Dedifferentiated amniotic fluid mesenchymal stem cell (primary cell): ENCODE results near the gene DYNLT5.
A peak's percentile ranks its signal among the peaks of the same experiment; 100 is the strongest.
"Not testable (repeated sequence)": the region's sequence is repeated elsewhere in the genome, so short reads cannot be mapped to it uniquely, and the experiment has no call there.

Experiments used
- DNase-seq: peaks from one replicate; pipeline ENCODE4 v3.0.0-alpha.2; 2016; ENCODE audit errors: extremely low spot score

Gene DYNLT5, protein sequence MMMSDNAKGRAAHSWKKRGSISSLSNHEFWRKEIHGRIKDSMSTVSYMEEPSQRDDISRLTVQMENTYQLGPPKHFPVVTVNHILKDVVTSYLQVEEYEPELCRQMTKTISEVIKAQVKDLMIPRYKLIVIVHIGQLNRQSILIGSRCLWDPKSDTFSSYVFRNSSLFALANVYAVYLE

DNA sequence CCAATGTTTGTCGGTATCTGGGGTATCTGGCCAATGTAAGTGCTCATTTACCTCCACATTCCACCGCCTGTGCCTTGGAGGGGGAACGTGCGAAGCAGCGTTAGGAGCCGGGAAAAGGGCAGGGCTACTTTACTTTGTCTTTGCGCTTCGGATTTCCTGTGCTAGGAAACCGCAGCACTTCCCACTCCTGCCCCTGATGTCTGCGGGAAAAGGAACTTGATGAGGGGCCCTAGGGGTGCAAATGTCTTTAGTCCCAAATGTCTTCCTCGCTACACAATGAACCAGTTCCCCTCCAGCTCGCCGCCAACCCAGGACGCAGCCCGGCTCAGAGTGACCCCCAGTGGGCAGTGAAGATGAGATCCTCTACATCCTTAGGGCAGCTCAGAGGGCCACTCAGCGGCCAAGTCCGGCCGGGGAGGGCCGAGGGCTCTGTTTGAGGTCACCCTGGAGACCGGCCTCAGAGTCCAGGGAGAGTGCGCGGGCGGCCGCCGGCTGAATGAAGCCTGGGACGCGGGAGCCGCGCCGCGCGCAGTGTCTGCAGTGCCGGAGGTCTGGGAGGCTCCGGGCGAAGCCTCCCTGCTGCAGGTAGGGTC is at the start of gene DYNLT5:
Gene DYNLT5 (plus strand): TSS at position 460 of the 593 bp plus-strand sequence. CDS start 2,200 bp downstream, outside the sequence.
- DNase-seq, result no peak

GRCh38 chr1:66704177-66704875 is 47.9 kb upstream of the DYNLT5 start:
- no peak for DNase-seq

DNA sequence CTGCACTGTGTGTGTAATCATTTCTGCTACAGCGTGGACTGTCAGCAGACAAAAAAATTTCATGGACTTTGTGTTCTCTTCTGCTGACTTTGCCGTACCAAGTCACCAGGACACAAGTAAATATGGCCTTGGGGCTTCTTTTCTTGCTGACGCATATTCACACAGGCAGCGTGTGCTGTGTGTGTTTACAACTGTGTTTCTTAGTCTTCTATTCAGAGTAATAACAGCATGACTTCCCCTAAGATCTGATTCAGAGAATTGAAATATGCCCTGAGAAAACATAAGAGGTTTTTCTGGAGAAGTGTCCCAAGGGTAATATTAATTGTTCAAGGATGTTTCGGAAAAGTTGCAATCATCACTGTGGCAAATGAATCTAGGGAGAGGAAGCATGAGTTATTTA is 47.1 kb upstream of the DYNLT5 start:
- DNase-seq, result no peak

DNA sequence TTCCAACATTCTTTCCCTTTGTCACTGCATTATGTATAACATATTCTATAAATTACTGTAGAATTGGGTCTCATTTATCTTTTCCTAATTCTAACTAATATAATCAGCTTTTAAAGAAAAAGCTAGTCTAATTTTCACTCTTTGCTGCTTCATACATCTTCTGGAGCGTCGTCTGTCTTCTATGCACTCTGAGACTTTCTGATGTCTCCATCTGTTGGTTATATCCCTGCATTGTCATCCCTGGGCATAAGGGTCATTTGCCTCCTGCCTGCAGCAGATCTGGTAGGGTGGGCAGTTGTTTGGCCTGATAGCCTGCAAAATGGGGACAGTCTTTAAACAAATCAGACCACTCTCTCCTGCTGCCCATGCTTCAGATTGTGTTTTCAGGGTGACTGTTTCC is 40.8 kb upstream of the DYNLT5 start:
- no peak for DNase-seq

GRCh38 chr1:66712839-66713238 is 39.4 kb upstream of the DYNLT5 start:
- DNase-seq, result no peak

GRCh38 chr1:66723985-66724384 is 28.3 kb upstream of the DYNLT5 start:
- no peak for DNase-seq

DNA sequence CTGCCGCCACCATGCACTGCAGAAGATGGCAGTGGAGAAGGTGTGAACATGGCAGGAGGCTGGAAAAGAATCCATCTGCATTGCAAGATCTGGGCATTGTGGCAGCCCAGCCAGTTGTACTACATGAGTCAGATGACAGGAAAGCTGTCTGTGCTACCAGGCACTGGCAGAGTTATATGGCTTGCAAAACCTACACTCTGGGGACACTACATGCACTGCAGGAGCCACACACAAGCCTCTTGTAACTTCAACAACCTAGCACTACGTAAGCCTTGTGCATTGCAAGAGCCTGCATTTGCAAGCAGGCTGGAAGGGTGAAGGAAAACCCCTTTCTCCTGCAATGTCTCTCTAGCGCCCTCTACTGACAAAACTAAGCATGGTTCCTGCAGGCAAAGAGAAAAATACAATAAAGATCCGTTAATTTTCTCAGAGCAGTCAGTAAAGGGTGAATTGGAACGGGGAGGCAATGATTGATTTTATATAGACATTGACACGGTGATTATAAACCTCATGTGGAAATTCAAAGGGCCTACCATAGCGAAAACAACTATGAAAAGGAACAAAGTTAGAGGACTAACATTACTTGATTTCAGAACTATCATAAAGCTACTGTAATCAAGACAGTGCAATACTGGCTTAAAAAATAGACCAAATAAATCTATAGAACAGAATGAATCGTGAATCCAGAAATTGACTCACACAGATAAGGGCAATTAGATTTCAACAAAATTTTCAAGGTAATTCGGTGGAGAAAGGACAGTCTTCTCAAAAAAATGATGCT is 26.2 kb upstream of the DYNLT5 start:
- peak; percentile 71 for DNase-seq

DNA sequence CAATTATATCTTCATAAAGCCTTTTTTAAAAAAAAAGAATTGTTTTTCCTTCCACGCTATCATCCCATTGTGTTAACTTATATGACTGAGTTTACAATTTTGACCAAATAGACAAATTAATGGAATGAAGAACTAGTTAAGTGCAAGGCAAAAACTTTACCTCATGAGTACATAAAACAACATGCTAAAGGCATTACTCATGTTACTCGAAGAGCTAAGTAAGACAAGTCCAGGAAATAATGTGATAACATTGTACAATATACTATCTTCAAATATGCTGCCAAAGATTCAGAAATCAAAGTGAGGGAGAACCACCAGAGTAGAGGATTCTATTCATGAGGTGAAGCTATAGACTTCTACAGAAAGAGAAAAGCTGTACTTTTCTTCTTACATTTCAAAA is 24.2 kb upstream of the DYNLT5 start:
- no peak for DNase-seq

DNA sequence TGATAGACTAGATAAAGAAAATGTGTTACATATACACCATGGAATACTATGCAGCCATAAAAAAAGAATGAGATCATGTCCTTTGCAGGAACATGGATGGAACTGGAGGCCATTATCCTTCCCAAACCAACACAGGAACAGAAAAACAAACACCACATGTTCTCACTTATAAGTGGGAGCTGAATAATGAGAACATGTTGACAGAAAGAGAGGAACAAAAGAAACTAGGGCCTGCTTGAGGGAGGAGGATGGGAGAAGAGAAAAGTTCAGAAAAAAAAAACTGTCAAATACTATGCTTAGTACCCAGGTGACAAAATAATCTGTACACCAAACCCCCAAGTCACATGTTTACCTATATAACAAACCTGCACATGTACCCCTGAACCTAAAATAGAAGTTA is 23.5 kb upstream of the DYNLT5 start:
- not testable (repeated sequence) for DNase-seq

DNA sequence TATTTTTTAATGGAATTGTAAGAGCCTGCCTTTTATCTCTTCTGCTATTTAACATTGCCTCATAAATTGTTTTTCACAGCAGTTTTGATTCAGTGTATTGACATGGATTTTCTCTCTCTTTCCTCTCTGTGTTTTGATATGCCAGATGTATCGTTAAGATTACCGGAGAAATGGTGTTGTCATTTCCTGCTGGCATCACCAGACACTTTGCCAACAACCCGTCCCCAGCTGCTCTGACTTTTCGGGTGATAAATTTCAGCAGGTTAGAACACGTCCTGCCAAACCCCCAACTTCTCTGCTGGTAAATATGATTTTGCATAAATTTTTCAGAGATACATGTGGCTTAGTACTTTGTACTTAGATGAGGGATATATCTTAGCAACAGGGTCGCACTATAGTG is 23.1 kb upstream of the DYNLT5 start:
- no peak for DNase-seq

DNA sequence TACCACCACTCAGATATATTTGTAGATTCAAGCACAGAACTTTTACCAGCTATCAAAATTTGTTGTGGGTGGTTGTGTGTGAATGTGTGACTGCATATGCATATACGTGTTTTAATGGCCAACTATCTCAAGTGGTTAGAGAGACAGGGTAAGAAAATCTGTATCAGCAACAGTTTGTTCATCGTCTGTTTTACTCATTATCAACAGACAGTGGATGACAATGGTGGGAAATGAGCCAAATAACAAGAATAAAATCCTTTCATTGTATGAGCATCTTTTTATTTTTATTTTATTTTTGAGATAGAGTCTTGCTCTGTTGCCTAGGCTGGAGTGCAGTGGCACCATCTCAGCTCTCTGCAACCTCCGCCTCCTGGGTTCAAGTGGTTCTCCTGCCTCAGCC is 22.7 kb upstream of the DYNLT5 start:
- no peak for DNase-seq

- DNase-seq, result no peak
Measured at GRCh38 chr1:66730462-66730861, 21.8 kb upstream of the DYNLT5 start.

DNA sequence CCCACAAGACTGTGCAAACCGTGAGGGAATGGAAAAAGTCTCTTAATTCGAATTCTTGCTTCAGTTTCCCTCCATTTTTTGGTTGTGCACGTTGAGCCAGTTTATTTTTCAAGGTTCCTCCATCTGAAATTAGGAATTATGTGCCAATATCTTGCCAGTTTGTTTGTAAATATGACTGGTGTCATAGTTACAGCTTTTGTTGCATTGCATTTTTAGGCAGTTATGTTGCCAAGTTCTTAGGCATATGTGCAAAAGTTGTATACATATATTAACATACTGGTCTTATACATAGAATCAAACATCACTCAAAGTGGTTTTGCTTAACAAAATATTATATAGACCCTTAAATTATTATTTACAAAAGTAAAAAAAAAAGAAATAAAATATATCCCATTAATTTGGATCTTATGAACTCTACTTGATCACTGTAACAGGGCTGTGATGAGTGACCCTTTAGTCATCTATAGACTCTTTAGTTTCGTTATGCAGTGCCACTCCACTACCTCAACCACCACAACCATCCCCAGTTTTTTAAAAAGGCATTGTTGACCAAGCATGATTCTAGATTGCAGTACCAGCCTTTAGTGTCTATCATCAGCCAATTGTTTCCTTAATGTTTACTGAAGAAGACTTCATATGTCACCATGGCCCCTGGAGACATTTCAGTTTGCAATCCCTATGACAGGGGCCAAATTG is 20.9 kb upstream of the DYNLT5 start:
- DNase-seq, result no peak

- no peak for DNase-seq
Measured at GRCh38 chr1:66732407-66733166, 19.7 kb upstream of the DYNLT5 start.

DNA sequence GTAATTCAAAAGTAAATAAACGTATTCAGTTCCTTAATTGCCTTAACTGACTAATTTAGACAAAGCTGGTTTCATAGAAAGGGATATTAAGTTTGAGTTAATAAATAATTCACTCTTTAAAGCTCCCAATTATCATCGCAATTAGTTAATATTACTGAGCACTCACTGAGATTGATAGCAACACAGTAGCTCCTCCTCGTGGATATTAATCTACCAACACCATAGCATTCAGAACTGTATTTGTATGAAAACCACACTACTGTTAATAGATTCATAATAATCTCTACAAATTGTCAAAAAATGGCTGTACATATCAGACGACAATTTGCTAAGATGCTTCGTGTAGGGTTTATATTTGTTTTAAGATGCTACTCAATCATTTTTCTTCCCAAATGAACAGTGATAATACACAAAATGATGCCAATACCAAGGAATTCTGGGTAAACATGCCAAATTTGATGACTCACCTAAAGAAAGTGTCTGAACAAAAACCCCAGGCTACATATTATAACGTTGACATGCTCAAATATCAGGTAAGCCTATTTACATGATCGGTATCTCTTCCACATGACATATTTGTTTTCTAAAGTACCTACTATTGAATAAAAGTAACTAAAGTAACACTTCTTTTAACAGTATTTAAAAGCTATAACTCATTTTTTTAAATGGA is 18.8 kb upstream of the DYNLT5 start:
- DNase-seq, result no peak

GRCh38 chr1:66734531-66734930 is 17.7 kb upstream of the DYNLT5 start:
- DNase-seq, result not testable (repeated sequence)

- no peak for DNase-seq
Measured at GRCh38 chr1:66737836-66738235, 14.4 kb upstream of the DYNLT5 start.

DNA sequence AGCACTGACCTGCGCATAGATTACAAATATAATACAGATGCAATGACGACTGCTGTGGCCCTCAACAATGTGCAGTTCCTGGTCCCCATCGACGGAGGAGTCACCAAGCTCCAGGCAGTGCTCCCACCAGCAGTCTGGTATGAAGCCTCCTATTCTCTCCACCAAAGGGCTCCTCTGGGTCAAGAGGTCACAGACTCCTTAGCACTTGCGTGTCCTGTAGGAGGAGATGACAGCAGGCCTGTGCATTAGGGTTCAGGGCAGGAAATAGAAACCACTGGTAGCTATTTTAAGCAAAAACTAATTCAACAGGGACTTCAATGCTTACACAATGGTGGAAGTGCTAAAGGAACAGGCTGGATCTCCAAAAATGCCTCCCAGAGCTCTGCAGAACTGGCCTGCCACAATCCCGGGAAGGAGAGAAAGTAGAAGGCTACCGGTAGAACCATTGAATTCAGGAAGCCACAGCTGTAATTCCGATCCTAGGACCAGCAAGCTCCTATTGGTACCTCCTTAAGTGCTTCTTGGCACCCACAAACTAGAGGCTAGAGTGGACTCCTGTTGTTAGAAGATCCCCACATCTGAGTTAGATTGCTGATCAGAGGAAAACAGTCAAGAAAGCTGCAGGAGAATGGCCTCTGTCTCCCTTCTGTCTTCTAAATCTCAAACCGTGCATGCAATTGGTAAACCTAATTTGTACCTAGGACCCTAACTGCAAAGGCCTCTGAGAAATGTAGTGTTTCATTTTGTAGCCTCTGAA is 12.7 kb upstream of the DYNLT5 start:
- no peak for DNase-seq

DNA sequence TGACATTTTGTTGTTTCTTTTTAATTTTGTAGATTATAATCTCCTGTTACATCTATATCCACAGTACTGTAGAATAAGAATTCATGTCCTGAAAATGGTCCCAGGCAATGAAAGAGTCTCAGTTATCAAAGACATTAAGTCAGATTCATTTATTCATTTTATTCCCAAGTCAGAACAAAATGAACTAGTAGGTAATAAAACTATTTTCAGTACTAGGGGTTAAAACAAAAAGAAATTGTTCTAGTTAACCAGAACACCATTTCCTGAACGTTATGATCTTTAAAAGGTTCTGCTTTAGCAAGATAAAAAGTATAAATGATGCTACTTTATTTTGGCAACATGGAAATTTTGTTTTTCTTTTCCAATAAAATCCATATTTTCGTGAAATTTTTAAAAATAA is 6.8 kb upstream of the DYNLT5 start:
- no peak for DNase-seq

- no peak for DNase-seq
Measured at GRCh38 chr1:66747501-66747900, 4.8 kb upstream of the DYNLT5 start.
